Tibial artery (tissue), 4 donors: Measurements from ENCODE around the gene SLC2A2.

ENCODE experiments used
- DNase-seq, 2 donors: peaks; one replicate each; pipeline ENCODE4 v3.0.0-alpha.2; 2019
- H3K27ac ChIP-seq, 2 donors: fragments of 200-600 bp; sonication (generic) in 1 of 2; 1 replicate in 1 of 2; 2 replicates in 1 of 2; pipeline ENCODE4 v1.5.1; 2018 to 2019; ENCODE audit warnings: mild to moderate bottlenecking in 1 of 2
- H3K27me3 ChIP-seq, 2 donors: fragments of 200-600 bp; sonication (generic) in 1 of 2; one replicate each; pipeline versions ENCODE4 v1.5.1 to v1.6.0; 2016 to 2019
- H3K36me3 ChIP-seq, 3 donors: fragments of 200-600 bp; sonication (generic) in 2 of 3; one replicate each; pipeline ENCODE4 v1.5.1; 2016 to 2019; ENCODE audit warnings: mild to moderate bottlenecking in 2 of 3
- H3K4me1 ChIP-seq, 4 donors: fragments of 200-600 bp; sonication (generic) in 2 of 4; 1 replicate in 3 of 4; 2 replicates in 1 of 4; pipeline ENCODE4 v1.5.1; 2016 to 2019
- H3K4me3 ChIP-seq, 2 donors: fragments of 200-600 bp; sonication (generic) in 1 of 2; 1 replicate in 1 of 2; 2 replicates in 1 of 2; pipeline ENCODE4 v1.5.1; 2018 to 2019; ENCODE audit warnings: mild to moderate bottlenecking in 2 of 2
- H3K9me3 ChIP-seq, 3 donors: fragments of 200-600 bp; sonication (generic) in 1 of 3; one replicate each; pipeline ENCODE4 v1.5.1; 2016 to 2019
- intact Hi-C: fragments of 100-400 bp; cut with DNase I; formaldehyde crosslinking; loops from one replicate; pipeline ENCODE4 v1.15.0; 2023; ENCODE audit warnings: low total_unique reads
- TF ChIP-seq, protein P1 (sequence below), 2 experiments: fragments of 200-600 bp in 1 of 2; fragments of 450-650 bp in 1 of 2; IDR thresholded peaks; one replicate each; pipeline ENCODE4 v1.5.1; 2017 to 2019; ENCODE audit warnings: antibody characterized with exemption in 2 of 2, mild to moderate bottlenecking in 1 of 2, moderate library complexity in 1 of 2

Gene SLC2A2

DNA sequence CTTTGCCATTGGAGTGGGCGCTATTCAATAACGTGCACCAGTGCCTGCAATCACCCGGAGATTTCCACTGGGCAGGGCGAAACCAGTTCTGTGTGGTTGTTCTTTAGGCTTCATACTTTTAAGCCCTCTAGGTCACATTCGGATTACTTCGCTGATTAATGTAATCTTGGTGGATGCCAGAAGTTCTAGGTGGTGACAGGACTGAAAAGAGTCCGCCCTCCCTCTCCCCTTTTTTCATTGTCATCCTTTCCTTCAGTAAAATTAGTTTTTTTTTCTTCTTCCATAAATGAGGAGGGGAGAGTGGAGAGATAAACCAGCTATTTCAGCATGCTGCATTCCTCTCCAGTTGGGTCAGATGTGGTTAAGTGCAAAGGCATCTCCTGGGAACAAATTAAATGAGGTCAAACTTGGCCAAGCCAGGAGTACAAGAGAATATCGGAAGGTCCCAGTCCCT is 2.3 kb upstream of the SLC2A2 start:
- peak overlapping the region; percentile 34 to 41 for H3K4me3 ChIP-seq
- TF ChIP-seq, protein P1, sequence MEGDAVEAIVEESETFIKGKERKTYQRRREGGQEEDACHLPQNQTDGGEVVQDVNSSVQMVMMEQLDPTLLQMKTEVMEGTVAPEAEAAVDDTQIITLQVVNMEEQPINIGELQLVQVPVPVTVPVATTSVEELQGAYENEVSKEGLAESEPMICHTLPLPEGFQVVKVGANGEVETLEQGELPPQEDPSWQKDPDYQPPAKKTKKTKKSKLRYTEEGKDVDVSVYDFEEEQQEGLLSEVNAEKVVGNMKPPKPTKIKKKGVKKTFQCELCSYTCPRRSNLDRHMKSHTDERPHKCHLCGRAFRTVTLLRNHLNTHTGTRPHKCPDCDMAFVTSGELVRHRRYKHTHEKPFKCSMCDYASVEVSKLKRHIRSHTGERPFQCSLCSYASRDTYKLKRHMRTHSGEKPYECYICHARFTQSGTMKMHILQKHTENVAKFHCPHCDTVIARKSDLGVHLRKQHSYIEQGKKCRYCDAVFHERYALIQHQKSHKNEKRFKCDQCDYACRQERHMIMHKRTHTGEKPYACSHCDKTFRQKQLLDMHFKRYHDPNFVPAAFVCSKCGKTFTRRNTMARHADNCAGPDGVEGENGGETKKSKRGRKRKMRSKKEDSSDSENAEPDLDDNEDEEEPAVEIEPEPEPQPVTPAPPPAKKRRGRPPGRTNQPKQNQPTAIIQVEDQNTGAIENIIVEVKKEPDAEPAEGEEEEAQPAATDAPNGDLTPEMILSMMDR (IDR thresholded peaks at IDR 0.05): no peak
- no peaks in the 10 kb centered on the region for H3K36me3 ChIP-seq
- no peaks in the 10 kb centered on the region for H3K9me3 ChIP-seq
- no peaks in the 10 kb centered on the region for H3K27me3 ChIP-seq
- peaks cover 0 to 14% (median 10%) of the 10 kb centered on the region in 4 donors for H3K4me1 ChIP-seq
- DNase-seq: no peak
- no peak overlapping the region for H3K27ac ChIP-seq
- intact Hi-C loops: no loop called here

DNA sequence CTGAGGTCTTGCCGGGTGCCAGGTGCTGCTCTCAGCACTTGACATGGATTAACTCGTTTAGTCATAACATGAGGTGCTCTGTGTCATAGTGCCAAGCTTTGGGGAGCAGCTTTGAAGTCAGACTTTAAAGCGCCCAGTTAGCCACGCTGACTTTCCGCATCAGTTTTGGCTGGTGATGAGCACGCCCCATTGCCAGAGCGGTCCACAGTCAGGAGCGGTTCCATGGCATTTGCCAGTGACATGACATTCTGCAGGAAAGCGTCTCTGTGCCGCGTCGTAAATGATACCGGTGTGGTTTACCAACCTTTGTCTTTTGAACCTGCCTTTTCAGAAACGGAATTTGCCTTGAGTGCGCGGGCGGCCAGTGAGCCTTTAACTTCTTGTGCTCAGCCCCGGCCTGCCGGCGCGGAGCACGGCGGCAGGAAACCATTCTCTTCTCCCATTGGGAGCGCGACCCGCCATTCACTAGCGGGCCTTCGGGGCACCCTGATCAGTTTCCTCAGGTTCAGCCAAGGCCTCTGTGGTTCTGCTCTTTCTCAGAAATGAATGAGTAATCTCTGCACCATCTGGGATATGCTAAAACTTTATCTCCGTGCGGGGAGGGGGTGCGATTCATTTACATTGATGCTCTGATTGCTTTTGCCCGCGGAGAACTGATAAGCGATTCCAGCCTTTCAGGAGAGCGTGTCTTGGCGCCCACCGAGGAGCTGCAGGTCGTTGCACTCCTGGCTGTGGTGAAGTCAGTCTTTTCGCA is 1.7 kb upstream of the SLC2A2 start:
- TF ChIP-seq, protein P1 (IDR thresholded peaks at IDR 0.05): no peak

DNA sequence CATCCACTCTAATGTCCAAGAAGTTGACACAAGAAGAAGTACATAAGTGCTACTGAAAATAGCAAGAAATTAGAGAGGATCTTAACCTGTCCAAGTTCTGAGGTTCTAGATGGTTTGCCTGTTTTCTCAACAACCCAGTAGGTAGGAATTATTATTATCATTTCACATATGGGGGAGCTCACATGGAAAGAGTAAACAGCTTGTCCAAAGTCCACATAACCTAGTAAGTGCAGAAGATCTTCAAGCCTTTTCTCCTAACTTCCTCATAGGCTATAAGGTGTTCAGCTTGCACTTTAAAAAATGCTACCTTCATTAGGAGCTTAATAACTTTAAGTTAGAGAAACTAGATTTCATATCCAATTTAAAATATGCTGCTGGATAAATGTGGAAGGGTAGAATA is 3.0 kb downstream of the SLC2A2 start:
- TF ChIP-seq, protein P1 (IDR thresholded peaks at IDR 0.05): no peak
- no peak overlapping the region for H3K27ac ChIP-seq
- no peak for DNase-seq
- H3K9me3 ChIP-seq: no peaks in the 10 kb centered on the region
- no peak overlapping the region for H3K4me3 ChIP-seq
- peaks cover 0 to 2% of the 10 kb centered on the region in 2 donors for H3K27me3 ChIP-seq
- no peaks in the 10 kb centered on the region for H3K36me3 ChIP-seq
- peaks cover 0 to 7% (median 2%) of the 10 kb centered on the region in 4 donors for H3K4me1 ChIP-seq
- intact Hi-C loops: no loop called here

More for the DNA sequence above, 1.7 kb upstream of the SLC2A2 start:
- Histone ChIP-seq H3K4me1 (peaks cover 0 to 14% (median 10%) of the 10 kb centered on the region in 4 donors), H3K27me3 (no peaks in the 10 kb centered on the region), H3K36me3 (no peaks in the 10 kb centered on the region), H3K9me3 (no peaks in the 10 kb centered on the region), H3K27ac (no peak overlapping the region), H3K4me3 (peak overlapping the region; percentile 34 to 41)
- DNase-seq: peak in 1 of 2 donors; percentile 61
- intact Hi-C loops: no loop called here

DNA sequence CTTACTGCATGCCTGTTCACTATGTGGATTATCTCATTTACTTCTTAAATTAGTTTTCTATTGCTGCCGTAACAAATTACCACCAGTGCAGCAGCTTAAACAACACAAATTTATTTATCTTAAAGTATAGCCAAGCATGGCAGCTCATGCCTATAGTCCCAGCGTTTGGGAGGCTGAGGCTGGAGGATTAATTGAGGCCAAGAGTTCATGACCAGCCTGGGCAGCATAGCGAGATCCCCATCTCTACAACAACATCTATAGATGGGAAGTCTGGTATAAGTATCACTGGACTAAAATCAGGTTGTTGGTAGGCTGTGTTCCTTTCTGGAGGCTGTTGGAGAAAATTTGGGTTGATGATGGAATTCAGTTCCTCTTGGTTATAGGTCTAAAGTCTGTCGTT is 5.1 kb downstream of the SLC2A2 start:
- Histone ChIP-seq H3K4me1 (no peaks in the 10 kb centered on the region), H3K4me3 (no peak overlapping the region), H3K36me3 (no peaks in the 10 kb centered on the region), H3K27ac (no peak overlapping the region), H3K9me3 (no peaks in the 10 kb centered on the region), H3K27me3 (peaks cover 0 to 2% of the 10 kb centered on the region in 2 donors)
- TF ChIP-seq, protein P1 (IDR thresholded peaks at IDR 0.05): no peak
- no peak for DNase-seq
- intact Hi-C loops: no loop called here

DNA sequence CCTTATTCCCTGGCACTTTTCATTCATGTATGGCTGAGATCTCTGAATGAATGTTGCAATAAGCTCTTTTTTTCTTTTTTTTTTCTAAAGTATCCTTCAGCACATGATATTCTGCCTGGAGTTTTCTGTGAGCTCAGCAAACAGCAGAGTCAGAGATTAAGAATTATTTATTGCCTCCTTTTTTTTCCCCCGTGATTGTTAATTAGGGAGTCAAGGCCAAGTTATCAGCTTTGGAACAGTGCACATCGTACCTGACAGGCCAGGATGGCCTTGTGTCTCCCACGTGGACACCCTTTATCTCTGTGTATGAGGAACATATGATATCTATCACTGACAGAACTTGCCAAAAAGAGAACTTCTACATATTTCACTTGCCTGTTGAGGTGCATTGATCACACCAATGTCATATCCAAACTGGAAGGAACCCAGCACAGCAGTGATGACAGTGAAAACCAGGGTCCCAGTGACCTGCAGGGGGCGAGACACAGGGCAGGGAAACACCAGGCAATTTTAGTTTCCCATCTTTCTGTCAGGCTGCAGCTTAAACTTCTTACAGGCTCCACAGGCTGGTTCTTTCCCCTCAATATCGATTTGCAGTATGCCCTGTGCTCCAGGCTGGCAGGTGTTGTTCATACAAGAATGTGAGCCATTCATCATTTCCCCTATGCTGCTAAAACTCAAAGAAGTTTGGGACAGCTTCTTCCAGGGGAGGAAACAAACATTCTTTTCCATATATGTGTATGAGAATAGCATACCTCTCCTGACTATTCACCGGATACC is 8.2 kb downstream of the SLC2A2 start:
- intact Hi-C loops: no loop called here
- H3K4me1 ChIP-seq: no peaks in the 10 kb centered on the region
- H3K36me3 ChIP-seq: no peaks in the 10 kb centered on the region
- TF ChIP-seq, protein P1 (IDR thresholded peaks at IDR 0.05): no peak
- H3K27ac ChIP-seq: no peak overlapping the region
- H3K27me3 ChIP-seq: peaks cover 0 to 2% of the 10 kb centered on the region in 2 donors
- DNase-seq: no peak
- H3K4me3 ChIP-seq: no peak overlapping the region
- no peaks in the 10 kb centered on the region for H3K9me3 ChIP-seq
